GM12872 (cell line): ENCODE results near the gene HHIPL1.

Experiments used
- CTCF ChIP-seq: IDR thresholded peaks from 3 replicates; pipeline ENCODE4 v1.5.1; 2011; ENCODE audit warnings: low read depth, mild to moderate bottlenecking, low read length, moderate library complexity; ENCODE audit not compliant: insufficient read depth

Gene HHIPL1

GRCh38 chr14:99633141-99633540, 11.8 kb upstream of the HHIPL1 start:
- no peak for TF ChIP-seq CTCF

GRCh38 chr14:99633918-99634317, 11.0 kb upstream of the HHIPL1 start:
- TF ChIP-seq CTCF: no peak

- TF ChIP-seq CTCF: no peak
These were observed 10.5 kb upstream of the HHIPL1 start for GRCh38 chr14:99634443-99634842.

- no peak for TF ChIP-seq CTCF
These were observed 9.8 kb upstream of the HHIPL1 start for GRCh38 chr14:99635116-99635515.

GRCh38 chr14:99636487-99636886, 8.4 kb upstream of the HHIPL1 start:
- TF ChIP-seq CTCF: no peak

GRCh38 chr14:99637624-99638023, 7.3 kb upstream of the HHIPL1 start:
- no peak for TF ChIP-seq CTCF

GRCh38 chr14:99643343-99643742, 1.6 kb upstream of the HHIPL1 start:
- TF ChIP-seq CTCF: no peak
